Adipocyte (in vitro differentiated cells): Measurements from ENCODE around the gene PTPRR.

ENCODE experiments used
- DNase-seq: peaks from one replicate; pipeline ENCODE4 v3.0.0-alpha.2; 2015; ENCODE audit warnings: low read depth
- H3K27me3 ChIP-seq: replicated peaks from 2 replicates; pipeline ENCODE4 v1.7.0; 2013; ENCODE audit warnings: mild to moderate bottlenecking, low read length, moderate library complexity; ENCODE audit not compliant: control insufficient read depth, insufficient read depth
- H3K36me3 ChIP-seq: 2 replicates; pipeline ENCODE4 v1.7.0; 2013; ENCODE audit warnings: low read length, mild to moderate bottlenecking, moderate library complexity; ENCODE audit not compliant: control insufficient read depth, insufficient read depth, severe bottlenecking
- H3K4me1 ChIP-seq: 2 replicates; pipeline ENCODE4 v1.7.0; 2013; ENCODE audit warnings: mild to moderate bottlenecking, low read length, moderate library complexity; ENCODE audit not compliant: control insufficient read depth, insufficient read depth
- H3K4me3 ChIP-seq: 2 replicates; pipeline ENCODE4 v1.7.0; 2013; ENCODE audit warnings: mild to moderate bottlenecking, low read length, moderate library complexity
- H3K9ac ChIP-seq: 2 replicates; pipeline ENCODE4 v1.7.0; 2013; ENCODE audit warnings: mild to moderate bottlenecking, low read length, moderate library complexity
- H3K9me3 ChIP-seq: 2 replicates; pipeline ENCODE4 v1.7.0; 2013; ENCODE audit warnings: mild to moderate bottlenecking, low read length, moderate library complexity; ENCODE audit not compliant: control insufficient read depth

PTPRR gene

GRCh38 chr12:70839544-70839943, 81.0 kb downstream of the PTPRR start:
- DNase-seq, result no peak
- H3K4me3 ChIP-seq, result no peak overlapping the region
- H3K9ac ChIP-seq, result no peak overlapping the region
- no peaks in the 10 kb centered on the region for H3K27me3 ChIP-seq
- no peaks in the 10 kb centered on the region for H3K9me3 ChIP-seq
- H3K4me1 ChIP-seq, result peaks cover 11% of the 10 kb centered on the region
- no peaks in the 10 kb centered on the region for H3K36me3 ChIP-seq

DNA sequence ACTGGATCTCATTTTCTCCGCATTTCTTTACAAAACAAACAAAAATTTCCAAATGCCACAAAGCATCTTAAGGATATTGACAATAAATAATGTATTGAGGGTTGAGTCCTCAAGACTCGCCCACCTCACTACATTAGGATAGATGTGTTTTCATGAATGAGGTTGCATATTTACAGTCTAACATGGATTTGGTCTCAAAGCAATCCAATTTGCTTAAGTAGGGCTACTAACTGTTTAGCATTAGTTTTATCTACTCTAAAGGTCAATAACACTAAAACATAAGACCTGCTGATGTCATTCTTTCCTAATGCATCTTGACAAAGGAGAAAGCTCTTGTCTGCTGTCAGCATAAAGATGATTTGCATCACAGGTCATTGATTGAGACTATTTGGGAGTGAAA, 82.4 kb downstream of the PTPRR start:
- DNase-seq, result no peak
- no peak overlapping the region for H3K4me3 ChIP-seq
- H3K27me3 ChIP-seq, result no peaks in the 10 kb centered on the region
- no peak overlapping the region for H3K9ac ChIP-seq
- H3K36me3 ChIP-seq, result no peaks in the 10 kb centered on the region
- peaks cover 11% of the 10 kb centered on the region for H3K4me1 ChIP-seq
- H3K9me3 ChIP-seq, result no peaks in the 10 kb centered on the region

- peaks cover 3% of the 10 kb centered on the region for H3K4me1 ChIP-seq
- no peak for DNase-seq
- no peaks in the 10 kb centered on the region for H3K9me3 ChIP-seq
- H3K4me3 ChIP-seq, result no peak overlapping the region
- H3K36me3 ChIP-seq, result no peaks in the 10 kb centered on the region
- H3K9ac ChIP-seq, result no peak overlapping the region
- H3K27me3 ChIP-seq, result no peaks in the 10 kb centered on the region
These were observed 83.5 kb downstream of the PTPRR start for GRCh38 chr12:70837026-70837425.

DNA sequence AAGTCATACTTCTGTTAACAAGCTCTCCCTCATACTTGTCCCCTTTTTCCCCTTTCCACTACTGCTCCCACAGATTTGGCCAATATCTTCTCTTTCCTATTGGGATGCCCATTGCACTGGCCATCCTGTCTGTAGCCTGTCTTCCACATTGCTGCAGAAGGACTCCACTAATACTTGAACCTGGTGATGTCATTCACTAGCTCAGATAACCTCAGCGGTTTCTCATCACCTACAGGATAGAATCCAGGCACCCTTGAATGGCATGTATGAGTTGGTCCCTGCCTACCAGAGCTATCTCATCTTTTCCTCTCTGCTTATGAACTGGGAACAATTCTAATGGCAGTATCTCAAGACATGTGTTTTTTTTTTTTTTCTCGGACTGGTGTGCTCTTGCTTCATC, 84.6 kb downstream of the PTPRR start:
- H3K36me3 ChIP-seq, result no peaks in the 10 kb centered on the region
- no peaks in the 10 kb centered on the region for H3K4me1 ChIP-seq
- DNase-seq, result no peak
- H3K27me3 ChIP-seq, result no peaks in the 10 kb centered on the region
- H3K9me3 ChIP-seq, result no peaks in the 10 kb centered on the region
- H3K4me3 ChIP-seq, result no peak overlapping the region
- no peak overlapping the region for H3K9ac ChIP-seq

- H3K9me3 ChIP-seq, result no peaks in the 10 kb centered on the region
- no peak overlapping the region for H3K9ac ChIP-seq
- H3K36me3 ChIP-seq, result no peaks in the 10 kb centered on the region
- no peak overlapping the region for H3K4me3 ChIP-seq
- no peaks in the 10 kb centered on the region for H3K27me3 ChIP-seq
- peak; percentile 9 for DNase-seq
- peaks cover 9% of the 10 kb centered on the region for H3K4me1 ChIP-seq
These were observed 89.0 kb downstream of the PTPRR start for GRCh38 chr12:70831543-70831942.

GRCh38 chr12:70830221-70831061, 90.1 kb downstream of the PTPRR start:
- H3K4me1 ChIP-seq, result peaks cover 9% of the 10 kb centered on the region
- no peak overlapping the region for H3K9ac ChIP-seq
- H3K9me3 ChIP-seq, result no peaks in the 10 kb centered on the region
- H3K27me3 ChIP-seq, result no peaks in the 10 kb centered on the region
- DNase-seq, result no peak
- H3K4me3 ChIP-seq, result no peak overlapping the region
- no peaks in the 10 kb centered on the region for H3K36me3 ChIP-seq

DNA sequence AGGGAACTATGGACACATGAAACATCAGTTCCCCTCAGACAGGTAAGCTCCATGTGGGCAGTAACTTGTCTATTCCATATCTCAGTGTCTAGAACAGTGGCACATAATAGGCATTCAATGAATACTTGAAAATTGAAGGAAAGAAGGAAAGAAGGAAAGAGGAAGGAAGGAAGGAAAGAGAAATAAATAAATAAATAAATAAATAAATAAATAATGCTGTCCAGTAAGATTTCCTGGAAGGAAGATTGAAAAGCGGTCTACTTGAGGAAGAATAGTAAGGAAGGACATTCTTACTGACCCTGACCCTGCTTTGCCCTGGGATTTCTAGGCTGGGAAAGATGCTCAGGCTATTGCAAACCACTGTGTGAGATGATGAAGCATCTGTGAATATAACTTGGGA, 91.5 kb downstream of the PTPRR start:
- no peak overlapping the region for H3K4me3 ChIP-seq
- DNase-seq, result no peak
- no peaks in the 10 kb centered on the region for H3K27me3 ChIP-seq

DNA sequence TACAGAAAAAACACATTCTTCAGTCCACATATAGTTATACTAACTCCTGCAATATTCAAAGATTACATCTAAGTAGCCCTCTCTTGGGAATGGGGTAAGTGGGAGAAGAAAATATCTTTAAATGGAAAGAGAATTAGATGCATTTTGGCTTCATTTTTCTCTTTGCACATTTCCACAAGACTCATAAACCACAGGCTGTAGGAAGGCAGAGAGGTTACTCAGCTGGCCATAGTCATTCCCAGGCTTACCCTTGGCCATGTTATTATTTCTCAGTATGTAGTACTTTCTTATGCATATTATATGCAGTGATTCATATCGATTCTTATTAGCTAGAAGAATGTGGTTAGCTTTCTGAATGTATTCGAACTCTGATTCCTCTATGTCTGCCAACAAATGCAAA, 92.2 kb downstream of the PTPRR start:
- peaks cover 9% of the 10 kb centered on the region for H3K4me1 ChIP-seq
- H3K9me3 ChIP-seq, result no peaks in the 10 kb centered on the region
- DNase-seq, result peak; percentile 30
- H3K36me3 ChIP-seq, result no peaks in the 10 kb centered on the region
- H3K9ac ChIP-seq, result no peak overlapping the region
- no peaks in the 10 kb centered on the region for H3K27me3 ChIP-seq
- H3K4me3 ChIP-seq, result no peak overlapping the region

More for the DNA sequence above, 91.5 kb downstream of the PTPRR start:
- Histone ChIP-seq H3K9me3 (no peaks in the 10 kb centered on the region), H3K4me1 (peaks cover 9% of the 10 kb centered on the region), H3K9ac (no peak overlapping the region), H3K36me3 (no peaks in the 10 kb centered on the region)

DNA sequence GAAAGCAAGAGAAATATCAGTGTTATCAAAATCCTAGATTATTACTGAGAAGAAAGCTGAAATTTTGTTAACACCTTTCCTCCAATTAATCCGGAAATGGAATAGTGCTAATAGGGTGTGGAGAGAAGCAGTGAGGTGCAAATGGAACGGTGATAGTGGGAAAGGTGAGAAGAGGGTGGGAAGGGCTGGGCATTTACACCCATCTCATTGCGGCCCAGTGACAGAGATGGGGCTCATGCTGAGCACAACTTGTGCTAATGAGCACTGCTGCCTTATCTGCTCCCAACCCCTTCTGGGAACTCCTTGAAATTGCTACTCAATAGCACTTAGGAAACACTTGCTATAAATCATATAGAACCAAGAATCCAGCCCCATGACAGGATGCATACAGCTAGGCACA, 94.4 kb downstream of the PTPRR start:
- Histone ChIP-seq H3K9me3 (no peaks in the 10 kb centered on the region), H3K36me3 (no peaks in the 10 kb centered on the region), H3K27me3 (no peaks in the 10 kb centered on the region), H3K4me3 (no peak overlapping the region), H3K4me1 (peaks cover 9% of the 10 kb centered on the region), H3K9ac (no peak overlapping the region)
- no peak for DNase-seq

- H3K36me3 ChIP-seq, result no peaks in the 10 kb centered on the region
- no peak overlapping the region for H3K4me3 ChIP-seq
- no peaks in the 10 kb centered on the region for H3K9me3 ChIP-seq
- DNase-seq, result no peak
- H3K4me1 ChIP-seq, result peaks cover 9% of the 10 kb centered on the region
- no peaks in the 10 kb centered on the region for H3K27me3 ChIP-seq
- no peak overlapping the region for H3K9ac ChIP-seq
These were observed 96.0 kb downstream of the PTPRR start for GRCh38 chr12:70824511-70824910.

DNA sequence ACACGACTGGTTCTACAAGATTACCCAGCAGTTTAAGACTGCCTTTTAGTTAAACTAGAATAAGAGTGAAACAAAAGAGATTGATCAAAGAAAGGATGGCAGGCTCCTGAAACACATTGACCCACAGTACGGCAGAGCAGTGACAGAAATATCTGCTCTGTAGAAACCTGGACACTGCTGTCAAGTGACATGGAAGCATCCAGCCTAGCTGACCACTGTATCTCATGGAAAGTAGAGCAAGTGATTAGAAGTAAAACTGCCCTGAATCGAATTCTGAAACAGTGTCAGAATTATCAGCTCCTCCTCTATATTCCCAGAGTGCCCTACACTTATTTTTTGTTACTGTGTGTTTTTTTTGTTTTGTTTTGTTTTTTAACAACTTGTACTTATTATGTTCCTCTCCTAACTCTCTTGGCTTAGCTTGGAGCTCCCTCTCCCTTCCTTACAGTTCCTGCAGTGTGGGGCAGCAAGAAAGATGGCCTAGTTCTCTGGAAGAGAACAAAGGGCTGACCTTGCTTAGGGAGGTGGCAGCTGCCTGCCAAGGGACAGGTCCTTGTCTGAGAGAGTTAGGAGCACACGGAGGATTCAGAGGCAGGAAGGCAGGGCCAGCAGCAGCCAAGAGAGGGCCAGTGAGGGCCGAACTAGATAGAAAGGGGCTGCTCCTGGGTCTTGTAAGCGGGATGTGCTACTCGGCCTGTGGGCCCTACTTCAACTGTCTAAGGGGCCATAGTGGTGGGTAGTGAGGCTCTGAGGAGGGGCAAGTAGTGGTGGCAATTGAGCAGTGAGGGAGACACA, 97.2 kb downstream of the PTPRR start:
- H3K4me3 ChIP-seq, result no peak overlapping the region
- H3K27me3 ChIP-seq, result no peaks in the 10 kb centered on the region
- H3K4me1 ChIP-seq, result peaks cover 4% of the 10 kb centered on the region
- no peaks in the 10 kb centered on the region for H3K9me3 ChIP-seq
- H3K36me3 ChIP-seq, result no peaks in the 10 kb centered on the region
- H3K9ac ChIP-seq, result no peak overlapping the region
- no peak for DNase-seq
